Stimulated activated CD4-positive, alpha-beta T cell treated with anti-CD3 and anti-CD28 coated beads, Interleukin-12 subunit alpha, Interleukin-12 subunit beta, amount 100 ng/mL, for 24 hours (primary cell): ENCODE data around the gene CUEDC1.

Experiments
- DNase-seq, 2 experiments: peaks; one replicate each; pipeline ENCODE4 v3.0.0-alpha.2; 2020; ENCODE audit warnings: low read depth in 2 of 2

Gene CUEDC1

DNA sequence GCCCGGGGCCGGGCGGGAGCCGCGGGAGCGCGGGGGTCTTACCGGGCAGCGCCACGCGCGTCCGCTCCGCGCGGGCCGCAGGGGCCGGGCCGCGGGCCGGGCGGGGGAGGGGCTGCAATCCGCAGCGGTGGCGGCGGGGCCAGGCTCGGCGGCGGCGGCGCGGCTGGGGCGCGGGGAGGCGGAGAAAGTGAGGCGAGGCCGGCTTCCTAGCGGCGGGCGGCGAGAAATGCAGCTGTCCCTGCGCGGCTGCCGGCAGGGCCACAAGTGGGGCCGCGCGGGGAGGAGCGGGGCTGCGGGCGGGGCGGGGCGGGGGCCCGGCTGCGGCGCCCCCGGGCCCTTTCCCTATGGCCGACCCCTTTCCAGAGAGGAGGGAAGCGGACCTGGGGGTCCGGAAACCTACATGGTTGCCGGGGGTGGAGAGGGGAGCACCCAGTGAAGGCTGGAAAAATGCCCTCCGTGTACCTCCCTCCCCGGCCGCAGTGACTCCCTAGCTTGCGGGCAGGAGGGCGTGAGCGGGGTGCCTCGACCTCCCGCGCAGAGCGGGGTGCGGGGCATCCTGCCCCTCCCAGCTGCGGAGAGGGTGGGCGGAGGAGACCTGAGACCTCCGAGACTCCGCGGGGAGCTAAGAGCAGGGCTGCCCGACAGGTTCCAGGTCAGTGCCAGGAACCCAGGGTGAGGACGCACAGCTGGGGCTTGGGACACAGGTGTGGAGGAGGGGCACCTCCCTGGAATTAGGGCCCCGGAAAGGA lies at the start of gene CUEDC1:
CUEDC1 (minus strand) TSS at position 230 of the 749 bp plus-strand sequence. CDS start 69,848 bp downstream, outside the sequence.
- peak; percentile 28 to 57 for DNase-seq

GRCh38 chr17:58004060-58004459 lies 48.8 kb upstream of the CUEDC1 start:
- DNase-seq: no peak

DNA sequence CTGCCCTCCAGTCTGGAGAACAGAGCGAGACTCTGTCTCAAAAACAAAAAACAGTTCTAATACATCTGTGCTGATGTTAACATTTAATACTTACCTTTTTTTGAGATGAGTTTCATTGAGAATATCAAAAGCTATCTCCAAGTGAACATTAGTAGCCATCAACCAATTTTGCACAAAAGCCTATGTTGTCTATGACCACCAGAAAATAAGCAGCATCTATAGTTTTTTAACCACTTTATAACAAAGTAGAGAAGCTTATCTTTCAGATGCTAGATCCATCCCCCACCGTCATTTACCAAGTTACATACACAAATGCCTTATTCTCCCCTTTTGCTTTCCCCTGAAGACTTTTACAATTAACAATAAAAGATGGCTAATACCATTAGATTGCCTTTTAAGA lies 47.8 kb upstream of the CUEDC1 start:
- no peak for DNase-seq

GRCh38 chr17:58002154-58002948 lies 47.1 kb upstream of the CUEDC1 start:
- DNase-seq: no peak

DNA sequence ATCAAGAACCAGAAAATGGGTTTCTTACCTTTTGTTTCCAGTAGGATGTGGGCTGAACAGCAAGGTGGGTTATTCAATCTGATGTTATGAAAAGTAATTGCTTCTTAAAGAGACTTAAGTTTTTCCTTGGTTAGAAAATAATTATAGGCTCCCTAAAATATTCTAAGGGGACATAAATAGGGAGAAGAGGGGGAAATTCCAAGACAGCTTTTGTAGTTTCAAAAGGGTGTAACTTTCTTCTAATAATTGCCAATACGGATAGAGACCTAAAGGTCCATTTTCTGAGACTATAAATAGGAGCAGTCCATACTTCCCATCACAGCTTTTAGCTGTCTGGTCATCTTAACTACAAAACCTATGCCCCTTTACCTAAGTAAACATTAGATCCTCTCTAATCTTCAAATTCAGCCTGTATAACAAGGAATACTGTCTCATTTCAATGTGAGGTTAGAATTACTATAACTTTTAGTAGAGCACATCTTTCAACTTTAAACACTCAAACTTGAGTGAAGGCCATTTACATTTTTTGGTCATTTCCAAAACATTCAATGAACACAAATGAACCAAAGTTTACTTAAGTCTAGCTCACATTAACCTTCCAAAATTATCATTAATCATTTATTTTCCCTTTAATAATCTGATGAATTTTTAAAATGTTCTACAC lies 46.4 kb upstream of the CUEDC1 start:
- no peak for DNase-seq

DNA sequence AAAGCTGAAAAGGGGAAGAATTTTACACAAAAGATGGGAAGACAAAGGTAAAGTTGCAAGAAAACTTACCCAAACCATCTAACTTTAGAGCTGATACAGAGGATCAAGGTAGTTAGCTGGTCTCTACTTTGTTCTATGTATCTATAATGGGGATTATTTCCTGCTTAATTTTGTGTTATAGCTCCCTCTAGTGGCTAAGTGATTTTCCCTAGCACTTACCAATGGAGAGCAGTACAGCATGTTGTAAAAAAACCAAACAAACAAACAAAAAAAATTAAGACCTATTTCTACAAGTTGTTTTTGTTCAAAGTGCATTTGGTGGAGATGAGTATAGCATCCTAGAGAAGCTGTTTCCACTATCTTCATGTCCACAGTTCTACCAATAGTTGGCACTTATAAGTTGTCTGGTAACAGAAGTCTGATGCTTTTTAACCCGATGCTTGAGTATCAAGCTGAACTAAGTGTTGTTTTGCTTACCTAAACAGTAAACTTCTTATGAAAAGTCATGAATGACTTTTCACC lies 44.3 kb upstream of the CUEDC1 start:
- no peak for DNase-seq

- no peak for DNase-seq
Measured at GRCh38 chr17:57999010-57999495, 43.8 kb upstream of the CUEDC1 start.

- DNase-seq: no peak
Measured at GRCh38 chr17:57997085-57997809, 42.0 kb upstream of the CUEDC1 start.

DNA sequence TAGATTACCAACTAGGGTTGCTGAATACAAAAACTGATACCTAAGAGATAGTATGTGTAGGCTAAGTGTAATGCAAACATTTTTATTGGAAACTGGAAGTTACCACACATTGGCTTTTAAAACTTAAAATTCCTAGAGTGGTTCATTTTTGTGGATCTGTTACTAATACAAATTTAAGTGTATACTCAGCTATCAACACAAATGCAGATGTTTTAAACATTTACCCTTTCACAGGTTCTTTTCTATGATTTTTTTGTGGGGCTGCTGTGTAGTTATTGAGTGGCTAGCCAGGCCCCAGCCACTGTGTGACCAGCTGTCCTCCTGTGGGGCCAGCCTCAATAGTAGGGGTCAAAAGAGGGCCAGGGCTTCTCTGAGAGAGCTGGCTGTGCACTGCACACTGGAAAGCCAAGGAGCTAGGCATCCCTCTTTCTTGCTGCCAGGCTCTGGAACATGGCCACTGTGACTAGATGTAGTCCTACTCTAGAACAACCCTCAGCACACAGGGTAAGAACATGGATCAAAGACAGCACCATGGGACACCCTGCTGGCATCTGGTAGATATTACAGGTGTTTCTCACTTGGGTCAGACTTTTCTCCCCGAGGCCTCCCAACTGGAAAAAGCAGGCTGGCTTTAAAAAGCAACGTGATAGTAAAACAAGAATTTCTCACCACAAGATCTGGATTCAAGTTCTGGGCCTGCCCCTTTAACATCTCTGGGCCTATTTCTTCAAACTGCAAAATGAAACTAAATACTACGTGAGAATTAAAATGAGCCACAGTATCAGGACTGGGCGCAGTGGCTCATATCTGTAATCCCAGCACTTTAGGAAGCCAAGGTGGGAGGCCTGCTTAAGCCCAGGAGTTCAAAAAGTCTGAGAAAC lies 40.1 kb upstream of the CUEDC1 start:
- DNase-seq: peak in 1 of 2 experiments; percentile 34

DNA sequence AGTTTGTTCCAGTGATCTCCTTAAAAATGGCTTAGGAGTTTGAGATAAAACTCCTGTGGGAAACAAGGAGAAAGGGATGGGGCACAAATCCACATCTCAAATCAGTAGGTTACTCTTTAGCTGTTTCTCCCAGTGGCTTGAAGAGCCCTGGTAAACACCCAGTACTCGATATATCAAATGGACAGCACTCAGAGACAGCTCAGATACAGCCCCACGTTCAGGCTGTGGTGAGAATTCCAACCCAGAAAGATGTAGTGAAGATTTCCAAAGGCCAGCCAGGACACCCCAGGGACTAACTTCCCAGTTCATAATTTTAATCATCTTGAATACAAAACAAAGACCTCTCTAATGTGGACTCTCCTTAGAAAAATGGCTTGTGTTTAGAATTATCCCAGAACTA lies 39.2 kb upstream of the CUEDC1 start:
- no peak for DNase-seq

- no peak for DNase-seq
Measured at GRCh38 chr17:57993471-57994365, 38.5 kb upstream of the CUEDC1 start.

DNA sequence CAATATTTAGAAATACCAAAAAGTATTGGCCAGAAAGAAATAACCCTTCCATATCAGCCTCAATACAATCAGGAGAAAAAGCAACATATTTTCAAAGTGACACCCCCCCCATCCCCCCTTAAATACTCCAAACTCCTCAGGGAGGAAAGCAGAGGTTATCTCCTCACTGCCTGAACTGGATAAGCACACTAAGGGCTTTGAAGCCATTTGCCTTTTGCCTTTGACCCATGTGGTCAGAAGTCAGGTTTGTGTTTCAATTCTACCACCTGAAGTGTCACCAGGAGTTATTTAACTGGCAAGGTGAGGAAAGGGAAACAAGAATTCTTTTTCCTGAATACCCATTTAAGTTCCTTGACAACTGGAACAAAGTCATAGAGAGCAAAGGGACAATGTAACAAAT lies 36.3 kb upstream of the CUEDC1 start:
- DNase-seq: no peak

GRCh38 chr17:57990037-57990436 lies 34.8 kb upstream of the CUEDC1 start:
- no peak for DNase-seq

GRCh38 chr17:57988301-57989250 lies 33.4 kb upstream of the CUEDC1 start:
- peak; percentile 44 to 49 for DNase-seq

- DNase-seq: peak; percentile 57 to 66
Measured at GRCh38 chr17:57987581-57988300, 32.5 kb upstream of the CUEDC1 start, which contains the start of gene VEZF1. Gene VEZF1 (minus strand): TSS chr17:57988254. CDS start chr17:57988111, 143 bp downstream.

- no peak for DNase-seq
Measured at GRCh38 chr17:57986841-57987580, 31.8 kb upstream of the CUEDC1 start.

DNA sequence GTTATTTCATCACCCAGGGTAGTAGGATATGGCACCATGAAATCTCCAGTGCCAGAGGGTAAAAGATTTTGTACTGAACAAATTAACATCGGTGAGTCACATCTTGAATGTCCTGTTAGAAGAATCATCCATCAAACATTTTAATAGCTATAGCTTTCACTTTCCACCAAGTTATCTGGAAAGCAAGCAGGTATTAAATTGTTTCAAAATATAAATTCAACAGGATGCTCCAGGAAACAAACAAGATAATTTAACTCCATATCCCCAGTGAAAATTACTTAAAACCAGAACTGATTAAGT lies 30.4 kb upstream of the CUEDC1 start:
- DNase-seq: no peak
